ENCODE results near the gene RNF150. TPM values are rescaled to one million over a fixed set of nuclear protein-coding genes. Genes with fewer than 3 reads are reported as not detected.

RNF150 gene
- total and polyA plus RNA-seq, 4 donors = 14.3 to 28.0 (median 18.6) TPM

DNA sequence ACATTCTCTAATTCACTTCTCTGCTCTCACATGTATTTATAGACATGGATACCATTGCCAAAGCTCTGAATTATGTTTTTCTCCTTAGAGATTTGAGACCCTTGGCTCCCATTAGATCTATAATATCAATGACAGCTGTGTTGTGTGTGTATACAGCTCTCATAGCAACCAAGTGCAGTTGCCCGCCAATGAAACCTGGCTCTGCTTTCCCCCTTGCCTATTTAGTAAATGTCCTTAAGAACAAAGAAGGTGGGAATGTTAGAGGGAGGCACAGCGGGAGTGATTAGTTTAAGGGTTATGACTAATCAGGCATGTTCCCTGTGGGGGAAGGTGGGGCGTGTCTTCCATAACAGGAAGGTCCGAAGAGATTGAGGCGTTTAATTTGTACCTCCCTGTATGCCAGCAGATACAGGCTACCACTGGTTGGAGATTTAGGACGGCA, 276.6 kb downstream of the RNF150 start:
- Histone ChIP-seq H3K4me3 (ENCODE audit: low read depth, low read length) (no peak overlapping the region), H3K9me3 (ENCODE audit: control insufficient read depth, insufficient read depth, low read length) (no peaks in the 10 kb centered on the region), H3K27ac (ENCODE audit: low read depth, low read length) (no peak overlapping the region), H3K27me3 (ENCODE audit: control insufficient read depth, insufficient read depth, low read length) (no peaks in the 10 kb centered on the region), H3K36me3 (ENCODE audit: control insufficient read depth, insufficient read depth, low read length) (no peaks in the 10 kb centered on the region), H3K4me1 (ENCODE audit: control insufficient read depth, insufficient read depth, low read length) (no peaks in the 10 kb centered on the region)
- WGBS (ENCODE audit: insufficient coverage) = 30% methylated on average over 6 of the region's 6 CpGs
- peak in 2 of 6 donors; percentile 54 to 59 for DNase-seq (ENCODE audit: low read depth in 4 of 6, low spot score in 6 of 6)

DNA sequence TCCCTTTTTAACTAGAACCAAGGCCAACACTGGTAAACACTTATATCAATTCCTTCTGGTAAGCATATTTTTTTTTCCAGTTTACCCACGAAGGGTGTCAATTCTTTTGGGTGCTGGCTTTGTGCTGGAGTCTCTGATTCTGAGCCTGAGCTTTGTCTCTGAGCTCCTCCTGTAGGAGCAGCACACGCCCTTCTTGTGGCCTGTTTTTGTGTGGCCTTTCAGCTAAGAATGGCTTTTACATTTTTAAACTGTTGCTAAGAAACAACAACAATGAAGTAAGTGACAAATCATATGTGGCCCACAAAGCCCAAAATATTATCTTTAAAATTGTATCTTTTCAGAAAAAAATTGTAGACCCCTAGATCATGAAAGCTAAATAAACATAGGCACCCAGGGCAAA, 279.1 kb downstream of the RNF150 start:
- no peak overlapping the region for H3K4me3 ChIP-seq (ENCODE audit: low read depth, low read length)
- no peaks in the 10 kb centered on the region for H3K4me1 ChIP-seq (ENCODE audit: control insufficient read depth, insufficient read depth, low read length)
- H3K27me3 ChIP-seq (ENCODE audit: control insufficient read depth, insufficient read depth, low read length) = no peaks in the 10 kb centered on the region
- no peak overlapping the region for H3K27ac ChIP-seq (ENCODE audit: low read depth, low read length)
- WGBS (ENCODE audit: insufficient coverage) = no CpG with 5 or more reads among the region's 2 CpGs
- H3K9me3 ChIP-seq (ENCODE audit: control insufficient read depth, insufficient read depth, low read length) = no peaks in the 10 kb centered on the region
- H3K36me3 ChIP-seq (ENCODE audit: control insufficient read depth, insufficient read depth, low read length) = no peaks in the 10 kb centered on the region
- no peak for DNase-seq (ENCODE audit: low read depth in 4 of 6, low spot score in 6 of 6)

DNA sequence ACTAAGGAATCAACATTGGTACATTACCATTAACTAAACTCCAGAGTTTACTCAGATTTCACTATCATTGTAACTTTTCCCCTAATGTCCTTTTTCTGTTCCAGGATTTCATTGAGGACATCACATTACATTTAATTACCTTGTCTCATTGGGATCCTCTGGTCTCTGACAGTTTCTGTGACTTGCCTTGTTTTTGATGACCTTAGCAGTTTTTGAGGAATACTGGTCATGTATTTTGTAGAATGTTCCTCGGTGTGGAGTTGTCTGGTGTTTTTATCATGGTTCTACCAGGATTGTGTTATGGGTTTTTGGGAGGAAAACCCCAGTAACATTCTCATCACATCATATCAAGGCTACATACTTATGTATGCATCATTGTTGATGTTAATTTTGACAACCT, 281.5 kb downstream of the RNF150 start:
- H3K36me3 ChIP-seq (ENCODE audit: control insufficient read depth, insufficient read depth, low read length) = no peaks in the 10 kb centered on the region
- H3K4me3 ChIP-seq (ENCODE audit: low read depth, low read length) = no peak overlapping the region
- H3K4me1 ChIP-seq (ENCODE audit: control insufficient read depth, insufficient read depth, low read length) = no peaks in the 10 kb centered on the region
- no peaks in the 10 kb centered on the region for H3K9me3 ChIP-seq (ENCODE audit: control insufficient read depth, insufficient read depth, low read length)
- no CpG with 5 or more reads among the region's 1 CpG for WGBS (ENCODE audit: insufficient coverage)
- H3K27ac ChIP-seq (ENCODE audit: low read depth, low read length) = no peak overlapping the region
- no peaks in the 10 kb centered on the region for H3K27me3 ChIP-seq (ENCODE audit: control insufficient read depth, insufficient read depth, low read length)
- DNase-seq (ENCODE audit: low read depth in 4 of 6, low spot score in 6 of 6) = no peak

DNA sequence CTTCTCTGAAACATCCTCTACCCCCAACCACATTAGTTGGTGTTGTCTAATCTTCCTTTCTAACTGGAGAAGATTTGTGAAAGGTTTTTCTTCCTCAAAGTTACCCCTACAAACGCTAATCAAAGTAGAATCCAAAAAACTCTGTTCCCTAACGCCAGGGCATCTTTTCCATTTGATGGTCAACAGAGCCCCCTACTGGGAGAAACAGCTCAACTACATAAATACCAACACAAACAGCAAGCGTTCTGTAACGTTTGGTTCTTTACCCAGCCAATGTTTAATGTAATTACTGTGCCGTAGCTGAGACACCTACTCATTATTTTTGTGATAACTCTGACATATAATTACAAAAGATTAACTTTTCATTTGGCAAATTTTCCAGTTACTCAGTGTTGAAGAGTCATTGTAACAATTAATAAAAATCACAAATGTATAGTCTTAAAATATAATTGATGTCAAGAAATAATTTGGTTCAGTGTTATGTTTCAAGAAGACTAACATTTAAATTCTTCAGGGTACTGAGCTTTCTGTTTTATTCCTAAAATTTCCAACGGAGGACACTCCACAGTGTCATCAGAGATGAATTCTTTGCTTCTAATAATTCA, 282.1 kb downstream of the RNF150 start:
- no peaks in the 10 kb centered on the region for H3K4me1 ChIP-seq (ENCODE audit: control insufficient read depth, insufficient read depth, low read length)
- WGBS (ENCODE audit: insufficient coverage) = 0% methylated on average over 2 of the region's 6 CpGs
- no peaks in the 10 kb centered on the region for H3K9me3 ChIP-seq (ENCODE audit: control insufficient read depth, insufficient read depth, low read length)
- H3K36me3 ChIP-seq (ENCODE audit: control insufficient read depth, insufficient read depth, low read length) = no peaks in the 10 kb centered on the region
- no peak overlapping the region for H3K4me3 ChIP-seq (ENCODE audit: low read depth, low read length)
- DNase-seq (ENCODE audit: low read depth in 4 of 6, low spot score in 6 of 6) = peak in 5 of 6 donors; percentile 68 to 95 (median 81)
- H3K27me3 ChIP-seq (ENCODE audit: control insufficient read depth, insufficient read depth, low read length) = no peaks in the 10 kb centered on the region
- no peak overlapping the region for H3K27ac ChIP-seq (ENCODE audit: low read depth, low read length)

DNA sequence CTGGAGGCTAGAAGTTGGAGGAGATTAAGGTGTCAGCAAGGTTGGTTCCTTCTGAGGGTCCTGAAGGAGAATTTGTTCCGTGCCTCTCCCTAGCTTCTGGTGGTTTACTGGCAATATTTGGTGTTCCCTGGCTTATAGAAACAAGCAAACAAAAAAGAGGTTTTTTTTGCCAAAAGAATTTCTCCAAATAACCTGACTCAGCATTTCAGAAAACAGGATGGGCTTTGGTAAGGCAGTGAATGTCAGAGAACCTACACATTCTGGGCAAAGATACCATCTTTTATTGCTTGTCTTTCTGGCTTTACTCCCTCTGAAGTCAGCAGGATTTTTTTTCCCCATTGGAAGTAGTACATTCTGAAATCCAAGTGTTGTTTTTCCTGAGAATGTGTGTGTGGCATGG, 283.7 kb downstream of the RNF150 start:
- H3K9me3 ChIP-seq (ENCODE audit: control insufficient read depth, insufficient read depth, low read length) = peaks cover 3% of the 10 kb centered on the region
- H3K27me3 ChIP-seq (ENCODE audit: control insufficient read depth, insufficient read depth, low read length) = no peaks in the 10 kb centered on the region
- no peaks in the 10 kb centered on the region for H3K36me3 ChIP-seq (ENCODE audit: control insufficient read depth, insufficient read depth, low read length)
- no peak for DNase-seq (ENCODE audit: low read depth in 4 of 6, low spot score in 6 of 6)
- H3K4me1 ChIP-seq (ENCODE audit: control insufficient read depth, insufficient read depth, low read length) = no peaks in the 10 kb centered on the region
- 100% methylated on average over 1 of the region's 1 CpG for WGBS (ENCODE audit: insufficient coverage)
- no peak overlapping the region for H3K4me3 ChIP-seq (ENCODE audit: low read depth, low read length)
- no peak overlapping the region for H3K27ac ChIP-seq (ENCODE audit: low read depth, low read length)

DNA sequence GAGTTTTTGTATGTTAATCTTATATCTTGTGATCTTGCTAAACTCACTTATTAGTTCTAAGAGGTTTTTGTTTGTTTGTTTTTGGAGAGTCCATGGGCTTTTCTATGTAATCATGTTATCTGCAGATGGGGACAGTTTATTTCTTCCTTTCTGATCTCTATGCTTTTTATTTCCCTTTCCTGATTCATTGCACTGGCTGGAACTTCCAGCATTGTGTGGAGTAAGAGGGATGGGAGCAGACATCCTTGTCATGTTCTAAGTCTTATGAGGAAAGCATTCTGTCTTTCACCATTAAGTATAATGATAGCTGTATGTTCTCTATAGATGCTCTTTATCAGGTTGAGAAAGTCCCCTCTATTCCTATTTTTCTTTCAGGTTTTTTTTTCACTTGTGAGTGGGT, 286.5 kb downstream of the RNF150 start:
- no peak overlapping the region for H3K27ac ChIP-seq (ENCODE audit: low read depth, low read length)
- no peaks in the 10 kb centered on the region for H3K27me3 ChIP-seq (ENCODE audit: control insufficient read depth, insufficient read depth, low read length)
- H3K9me3 ChIP-seq (ENCODE audit: control insufficient read depth, insufficient read depth, low read length) = peaks cover 3% of the 10 kb centered on the region
- H3K36me3 ChIP-seq (ENCODE audit: control insufficient read depth, insufficient read depth, low read length) = no peaks in the 10 kb centered on the region
- DNase-seq (ENCODE audit: low read depth in 4 of 6, low spot score in 6 of 6) = no peak
- H3K4me3 ChIP-seq (ENCODE audit: low read depth, low read length) = no peak overlapping the region
- H3K4me1 ChIP-seq (ENCODE audit: control insufficient read depth, insufficient read depth, low read length) = no peaks in the 10 kb centered on the region

DNA sequence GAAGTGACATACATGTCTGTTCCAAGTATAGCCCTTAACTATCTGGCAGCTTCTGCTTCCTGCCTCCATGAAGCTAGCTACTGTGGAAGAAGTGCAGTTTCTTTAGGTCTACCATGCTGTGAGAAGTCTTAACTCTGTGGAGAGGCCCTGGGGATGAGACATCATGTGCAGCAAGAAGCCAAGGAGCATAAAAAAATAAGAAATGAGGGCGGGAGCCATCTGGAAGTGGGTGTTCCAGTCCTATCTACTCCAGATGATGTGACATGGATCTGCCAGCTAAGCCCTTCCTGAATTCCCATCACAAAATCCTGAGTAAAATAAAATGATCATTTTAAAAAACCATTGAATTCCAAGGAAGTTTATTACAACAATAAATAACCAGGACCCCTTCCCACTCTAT, 289.2 kb downstream of the RNF150 start:
- WGBS (ENCODE audit: insufficient coverage) = 100% methylated on average over 1 of the region's 1 CpG

DNA sequence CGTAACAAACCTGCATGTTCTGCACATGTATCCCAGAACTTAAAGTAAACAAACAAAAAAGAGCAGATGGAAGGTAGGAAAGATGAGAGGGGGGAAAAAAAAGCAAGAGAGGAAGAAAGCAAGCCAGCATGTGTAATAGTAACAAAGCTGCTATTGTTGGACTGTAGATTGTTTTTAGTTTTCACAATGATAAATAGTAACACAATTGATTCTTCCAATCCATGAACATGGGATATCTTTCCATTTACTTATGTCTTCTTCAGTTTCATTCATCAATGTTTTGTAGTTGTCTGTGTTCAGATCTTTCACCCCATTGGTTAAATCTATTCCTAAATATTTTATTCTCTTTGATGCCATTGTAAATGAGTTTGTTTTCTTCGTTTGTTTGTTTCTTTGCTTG, 292.1 kb downstream of the RNF150 start:
- Histone ChIP-seq H3K27me3 (ENCODE audit: control insufficient read depth, insufficient read depth, low read length) (no peaks in the 10 kb centered on the region), H3K27ac (ENCODE audit: low read depth, low read length) (no peak overlapping the region), H3K9me3 (ENCODE audit: control insufficient read depth, insufficient read depth, low read length) (peaks cover 3% of the 10 kb centered on the region), H3K36me3 (ENCODE audit: control insufficient read depth, insufficient read depth, low read length) (no peaks in the 10 kb centered on the region), H3K4me1 (ENCODE audit: control insufficient read depth, insufficient read depth, low read length) (no peaks in the 10 kb centered on the region), H3K4me3 (ENCODE audit: low read depth, low read length) (no peak overlapping the region)
- DNase-seq (ENCODE audit: low read depth in 4 of 6, low spot score in 6 of 6) = no peak
- WGBS (ENCODE audit: insufficient coverage) = no CpG with 5 or more reads among the region's 2 CpGs

More for the DNA sequence above, 289.2 kb downstream of the RNF150 start:
- Histone ChIP-seq H3K4me3 (ENCODE audit: low read depth, low read length) (no peak overlapping the region), H3K27ac (ENCODE audit: low read depth, low read length) (no peak overlapping the region), H3K36me3 (ENCODE audit: control insufficient read depth, insufficient read depth, low read length) (no peaks in the 10 kb centered on the region), H3K27me3 (ENCODE audit: control insufficient read depth, insufficient read depth, low read length) (no peaks in the 10 kb centered on the region), H3K4me1 (ENCODE audit: control insufficient read depth, insufficient read depth, low read length) (no peaks in the 10 kb centered on the region), H3K9me3 (ENCODE audit: control insufficient read depth, insufficient read depth, low read length) (peaks cover 3% of the 10 kb centered on the region)
- DNase-seq (ENCODE audit: low read depth in 4 of 6, low spot score in 6 of 6) = no peak

DNA sequence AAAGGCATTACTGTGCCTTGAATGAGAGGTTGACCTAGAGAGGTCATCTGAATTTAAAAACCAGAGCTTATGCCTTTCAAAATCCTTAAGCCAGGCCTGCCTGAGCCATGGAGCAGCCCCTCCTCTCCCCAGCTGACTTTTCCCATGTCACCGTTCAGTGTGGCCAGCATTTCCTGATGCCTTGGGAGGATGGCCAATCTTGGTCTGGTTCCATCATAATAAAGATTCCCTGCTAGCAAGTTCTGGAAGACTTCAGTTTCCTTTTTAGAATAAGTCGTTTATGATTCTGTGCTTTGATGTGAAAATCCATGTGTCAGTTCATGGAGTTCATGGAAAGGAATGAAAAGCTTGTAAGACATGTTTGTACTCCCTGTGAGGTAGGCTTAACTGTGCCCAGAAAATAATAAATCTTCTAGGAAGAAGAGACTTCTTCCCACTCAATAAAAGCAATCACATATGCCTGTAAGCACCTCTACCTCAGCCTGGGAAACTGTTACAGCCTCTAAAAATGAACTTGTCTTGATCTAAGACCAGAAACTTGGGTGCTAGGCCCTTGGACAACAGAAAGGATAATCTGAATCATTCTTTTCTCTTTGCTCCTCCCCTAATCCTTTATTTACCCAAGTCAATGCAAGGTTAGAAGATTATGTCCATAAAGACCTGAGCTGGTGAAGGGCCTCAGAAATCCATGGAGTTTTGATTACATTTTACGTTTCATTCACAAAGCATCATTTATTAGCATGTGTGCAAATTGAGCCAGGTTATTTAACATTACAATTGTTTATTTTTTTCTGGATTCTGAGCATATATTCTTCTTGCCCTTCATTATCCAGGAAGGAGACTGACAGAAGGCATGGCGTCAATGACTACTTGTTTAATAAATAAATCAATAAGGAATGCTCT, 293.1 kb downstream of the RNF150 start:
- Histone ChIP-seq H3K4me3 (ENCODE audit: low read depth, low read length) (no peak overlapping the region), H3K36me3 (ENCODE audit: control insufficient read depth, insufficient read depth, low read length) (no peaks in the 10 kb centered on the region), H3K4me1 (ENCODE audit: control insufficient read depth, insufficient read depth, low read length) (no peaks in the 10 kb centered on the region), H3K9me3 (ENCODE audit: control insufficient read depth, insufficient read depth, low read length) (peaks cover 3% of the 10 kb centered on the region), H3K27me3 (ENCODE audit: control insufficient read depth, insufficient read depth, low read length) (no peaks in the 10 kb centered on the region), H3K27ac (ENCODE audit: low read depth, low read length) (no peak overlapping the region)
- WGBS (ENCODE audit: insufficient coverage) = 40% methylated on average over 1 of the region's 4 CpGs
- DNase-seq (ENCODE audit: low read depth in 4 of 6, low spot score in 6 of 6) = peak in 1 of 6 donors; percentile 49

DNA sequence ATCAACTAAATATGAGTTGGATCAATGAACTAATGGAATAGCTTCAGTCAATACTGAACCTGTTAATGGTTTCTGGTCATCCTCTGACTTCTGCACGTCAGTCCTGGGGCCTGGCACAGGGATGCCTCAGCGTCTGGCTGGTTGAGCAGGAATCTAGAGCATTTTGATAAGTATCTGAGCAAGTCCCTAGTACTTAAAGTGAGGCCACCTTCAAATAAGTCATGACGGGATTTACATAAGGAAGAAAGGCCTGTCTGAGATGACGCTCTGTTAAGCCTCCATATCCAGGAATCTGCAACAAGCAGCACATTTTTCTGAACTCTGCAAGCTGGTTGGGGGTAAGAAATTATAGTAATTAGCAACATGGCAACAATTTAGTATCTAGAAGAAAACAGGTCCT, 293.9 kb downstream of the RNF150 start:
- H3K36me3 ChIP-seq (ENCODE audit: control insufficient read depth, insufficient read depth, low read length) = no peaks in the 10 kb centered on the region
- no peaks in the 10 kb centered on the region for H3K4me1 ChIP-seq (ENCODE audit: control insufficient read depth, insufficient read depth, low read length)
- no peak overlapping the region for H3K4me3 ChIP-seq (ENCODE audit: low read depth, low read length)
- H3K27ac ChIP-seq (ENCODE audit: low read depth, low read length) = no peak overlapping the region
- no peaks in the 10 kb centered on the region for H3K9me3 ChIP-seq (ENCODE audit: control insufficient read depth, insufficient read depth, low read length)
- H3K27me3 ChIP-seq (ENCODE audit: control insufficient read depth, insufficient read depth, low read length) = no peaks in the 10 kb centered on the region
- 88% methylated on average over 3 of the region's 4 CpGs for WGBS (ENCODE audit: insufficient coverage)
- no peak for DNase-seq (ENCODE audit: low read depth in 4 of 6, low spot score in 6 of 6)
